CMK (cell line): ENCODE results near the gene OOSP4A.
"Not testable (repeated sequence)": the region's sequence is repeated elsewhere in the genome, so short reads cannot be mapped to it uniquely, and the experiment has no call there.

ENCODE experiments used
- DNase-seq: peaks from one replicate; pipeline ENCODE4 v3.0.0-alpha.2; 2010; ENCODE audit warnings: low read depth

The OOSP4A gene

DNA sequence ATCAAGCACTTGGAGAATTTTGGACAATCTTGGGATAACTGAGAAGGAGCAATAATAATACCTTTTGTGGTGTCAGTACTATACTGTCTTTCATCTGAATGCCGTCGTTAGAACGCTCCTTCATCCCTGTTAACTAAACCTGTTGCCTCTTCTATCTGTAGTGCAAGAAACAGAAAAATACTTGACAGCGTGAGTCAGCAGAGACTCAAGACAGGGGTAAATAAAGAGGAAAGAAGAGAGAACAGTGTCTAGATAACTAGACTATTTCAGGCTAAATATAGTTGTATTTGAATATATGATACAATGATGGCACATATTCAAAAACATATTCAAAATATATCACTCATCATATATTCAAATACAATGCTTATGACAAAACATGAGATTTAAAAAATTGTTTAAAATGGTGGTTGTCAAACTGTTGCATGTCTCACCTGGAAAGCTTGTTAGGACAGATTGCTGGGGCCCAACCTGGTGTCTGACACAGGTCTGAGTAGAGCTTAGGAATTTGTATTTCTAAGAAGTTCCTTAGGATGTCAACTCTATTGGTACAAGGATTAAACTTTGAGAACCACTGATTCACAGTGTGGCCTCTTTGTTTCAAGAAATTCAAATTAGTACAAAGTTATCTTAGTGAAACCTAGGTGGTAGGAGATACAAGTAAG is 17.4 kb downstream of the OOSP4A start:
- DNase-seq: no peak

DNA sequence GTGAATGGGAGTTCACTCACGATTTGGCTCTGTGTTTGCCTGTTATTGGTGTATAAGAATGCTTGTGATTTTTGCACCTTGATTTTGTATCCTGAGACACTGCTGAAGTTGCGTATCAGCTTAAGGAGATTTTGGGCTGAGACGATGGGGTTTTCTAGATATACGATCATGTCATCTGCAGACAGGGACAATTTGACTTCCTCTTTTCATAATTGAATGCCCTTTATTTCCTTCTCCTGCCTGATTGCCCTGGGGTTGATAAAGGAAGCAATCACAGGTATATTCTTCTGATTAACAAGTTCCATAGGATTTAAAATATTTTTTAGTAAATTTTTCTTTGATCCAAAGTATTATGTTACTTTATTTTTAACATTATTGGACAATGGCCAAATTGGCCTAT is 18.2 kb downstream of the OOSP4A start:
- not testable (repeated sequence) for DNase-seq

- DNase-seq: no peak
Observed at GRCh38 chr11:59983212-59983611, 19.4 kb downstream of the OOSP4A start.

- no peak for DNase-seq
Observed at GRCh38 chr11:59984368-59984767, 20.5 kb downstream of the OOSP4A start.

GRCh38 chr11:59990421-59990820 is 26.6 kb downstream of the OOSP4A start:
- no peak for DNase-seq

DNA sequence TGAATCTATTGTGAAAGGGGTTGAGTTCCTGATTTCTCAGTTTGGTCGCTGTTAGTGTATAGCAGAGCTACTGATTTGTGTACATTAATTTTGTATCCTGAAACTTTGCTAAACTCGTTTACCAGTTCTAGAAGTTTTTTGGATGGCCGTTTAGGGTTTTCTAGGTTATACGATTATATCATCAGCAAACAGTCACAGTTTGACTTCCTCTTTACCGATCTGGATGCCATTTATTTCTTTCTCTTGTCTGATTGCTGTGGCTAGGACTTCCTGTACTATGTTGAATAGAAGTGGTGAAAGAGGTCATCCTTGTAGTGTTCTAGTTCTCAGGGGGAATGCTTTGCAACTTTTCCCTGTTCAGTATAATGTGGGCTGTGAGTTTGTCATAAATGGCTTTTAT is 28.6 kb downstream of the OOSP4A start:
- peak; percentile 39 for DNase-seq

DNA sequence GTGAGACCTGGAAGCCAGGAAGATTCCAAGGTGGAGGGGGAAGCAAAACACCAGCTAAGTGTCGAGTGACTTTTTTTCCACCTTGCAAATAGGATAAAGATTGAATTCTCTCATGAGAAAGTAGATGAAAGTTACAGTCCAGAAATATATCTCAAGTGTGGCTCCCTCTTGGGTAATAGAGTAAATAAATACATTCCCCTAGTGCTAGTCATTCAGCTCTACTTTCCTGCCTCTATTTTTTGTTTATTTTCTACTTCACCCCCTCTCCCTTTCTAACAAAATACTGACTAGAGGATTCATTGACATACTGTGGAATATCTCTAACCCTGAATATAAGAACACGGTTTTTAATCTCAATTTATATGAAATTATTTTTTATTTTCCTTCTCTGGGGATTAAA is 34.0 kb downstream of the OOSP4A start:
- no peak for DNase-seq

DNA sequence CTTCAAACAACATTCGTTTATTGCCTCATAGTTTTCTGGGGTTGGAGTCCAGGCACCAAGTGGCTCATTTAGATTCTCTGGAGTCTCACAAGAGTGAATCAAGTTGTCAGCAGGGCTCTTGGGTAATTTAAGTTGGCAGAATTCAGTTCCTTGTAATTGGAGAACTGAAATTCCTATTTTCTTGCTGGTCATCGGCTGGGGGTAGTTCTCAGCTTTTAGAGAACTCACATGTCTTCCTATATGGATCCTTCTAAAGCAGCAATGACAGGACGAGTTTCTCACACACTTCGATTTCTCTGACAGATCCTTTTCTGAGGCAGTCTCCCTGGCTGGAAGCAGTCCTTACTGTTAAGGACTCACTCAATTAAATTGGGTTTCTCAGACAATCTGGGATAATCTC is 35.9 kb downstream of the OOSP4A start:
- DNase-seq: no peak

- DNase-seq: no peak
Observed at GRCh38 chr11:60003729-60004128, 39.9 kb downstream of the OOSP4A start.

DNA sequence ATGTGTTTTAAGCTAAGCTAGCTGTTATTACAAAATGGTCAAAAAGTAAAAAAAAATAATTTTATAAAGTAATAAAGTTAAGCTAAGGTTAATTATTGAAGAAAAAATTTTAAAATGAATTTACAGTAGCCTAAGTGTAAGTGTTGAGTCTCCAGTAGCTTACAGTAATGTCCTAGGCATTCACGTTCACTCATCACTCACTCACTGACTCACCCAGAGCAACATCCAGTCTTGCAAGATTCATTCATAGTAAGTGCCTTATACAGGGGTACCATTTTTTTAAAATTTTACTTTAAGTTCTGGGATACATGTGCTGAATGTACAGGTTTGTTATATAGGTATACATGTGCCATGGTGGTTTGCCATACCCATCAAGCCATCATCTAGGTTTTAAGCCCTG is 41.5 kb downstream of the OOSP4A start:
- DNase-seq: no peak

GRCh38 chr11:60016881-60017280 is 53.0 kb downstream of the OOSP4A start, which contains the start of gene OOSP4B:
Gene OOSP4B, plus strand, starts transcription at chr11:60017181.
- DNase-seq: no peak

- DNase-seq: no peak
Observed at GRCh38 chr11:60018058-60018457, 54.2 kb downstream of the OOSP4A start.
